Thymus (tissue), 14 donors: ENCODE measurements around the gene OR4P4. TPM values are rescaled to one million over a fixed set of nuclear protein-coding genes. Genes with fewer than 3 reads are reported as not detected.

Experiments used
- DNase-seq, 9 donors: peaks; one replicate each; pipeline ENCODE4 v3.0.0-alpha.2; 2013; ENCODE audit warnings: low spot score in 9 of 9, low read depth in 6 of 9, missing footprints in 1 of 9
- H3K27ac ChIP-seq, 2 donors: one replicate each; pipeline ENCODE4 v1.5.1; 2013; ENCODE audit warnings: control low read depth in 1 of 2, low read depth in 1 of 2, low read length in 1 of 2, mild to moderate bottlenecking in 1 of 2, moderate library complexity in 1 of 2
- H3K27me3 ChIP-seq, 2 donors: one replicate each; pipeline ENCODE4 v1.5.1; 2013; ENCODE audit warnings: low read length in 1 of 2; ENCODE audit not compliant: control insufficient read depth in 2 of 2, insufficient read depth in 1 of 2
- H3K36me3 ChIP-seq, 2 donors: one replicate each; pipeline ENCODE4 v1.5.1; 2013; ENCODE audit warnings: low read length in 1 of 2, mild to moderate bottlenecking in 1 of 2, moderate library complexity in 1 of 2; ENCODE audit not compliant: control insufficient read depth in 2 of 2, insufficient read depth in 2 of 2
- H3K4me1 ChIP-seq, 2 donors: one replicate each; pipeline ENCODE4 v1.5.1; 2013; ENCODE audit warnings: low read length in 2 of 2; ENCODE audit not compliant: control insufficient read depth in 2 of 2, insufficient read depth in 2 of 2
- H3K4me3 ChIP-seq, 2 donors: one replicate each; pipeline ENCODE4 v1.5.1; 2013; ENCODE audit warnings: low read length in 2 of 2, control low read depth in 1 of 2, mild to moderate bottlenecking in 1 of 2
- H3K9me3 ChIP-seq, 2 donors: one replicate each; pipeline ENCODE4 v1.5.1; 2013; ENCODE audit warnings: low read length in 1 of 2, mild to moderate bottlenecking in 1 of 2; ENCODE audit not compliant: control insufficient read depth in 2 of 2, insufficient read depth in 1 of 2
- WGBS: extraction: QIAGEN DNeasy Blood & Tissue Kit; methylation state at CpG from one replicate; pipeline ENCODE4 v1.1.7; 2013; 5-methylcytosine and 5-hydroxymethylcytosine counted together
- long read RNA-seq, 10 donors: transcript quantifications; one replicate each; lab custom pipeline, GENCODE V29; 2026
- polyA plus RNA-seq: library from polyadenylated mRNA; stranded (reverse); fragments of 200-250 nt; gene quantifications from one replicate; pipeline ENCODE4 v1.2.3, GENCODE V29; 2013
- total RNA-seq: library from RNA; stranded (reverse); fragments of 120-200 nt; gene quantifications from one replicate; pipeline ENCODE4 v1.2.4, GENCODE V29; 2013
- donor health status: healthy.

Gene OR4P4
- total RNA-seq (not detected), polyA plus RNA-seq (not detected)
- long read RNA-seq, donor 1: 0 reads
- long read RNA-seq, donor 2: 0 reads
- long read RNA-seq, donor 3: 0 reads
- long read RNA-seq, donor 4: 0 reads
- long read RNA-seq, donor 5: 0 reads
- long read RNA-seq, donor 6: 0 reads
- long read RNA-seq, donor 7: 0 reads
- long read RNA-seq, donor 8: 0 reads
- long read RNA-seq, donor 9: 0 reads
- long read RNA-seq, donor 10: 0 reads

DNA sequence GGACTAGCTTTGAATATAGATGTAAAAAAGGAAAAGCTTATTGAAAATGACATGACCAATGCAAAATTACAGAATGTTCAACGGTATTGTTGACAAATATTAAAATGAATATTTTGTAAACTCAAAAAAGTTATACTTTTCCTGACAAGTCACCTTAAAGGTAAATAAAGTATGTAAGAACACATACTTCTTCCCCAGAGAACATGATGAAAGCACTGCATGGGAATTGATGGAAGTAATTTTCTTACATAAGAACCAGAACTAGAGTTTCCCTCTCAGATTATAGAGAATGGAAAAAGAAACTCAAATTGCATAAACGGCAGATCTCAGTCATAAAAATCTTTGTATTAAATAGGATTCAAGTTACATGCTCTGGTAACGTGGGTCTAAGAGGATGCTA is at the start of gene OR4P4:
OR4P4 (plus strand) TSS at position 301 of the 400 bp plus-strand sequence.
- H3K4me1 ChIP-seq: no peaks in the 10 kb centered on the region
- WGBS: 61% methylated on average over 3 of the region's 3 CpGs
- H3K9me3 ChIP-seq: no peaks in the 10 kb centered on the region
- DNase-seq: no peak
- no peak within 1 kb of the TSS for H3K27ac ChIP-seq
- H3K27me3 ChIP-seq: no peaks in the 10 kb centered on the region
- H3K4me3 ChIP-seq: no peak within 1 kb of the TSS
- no peaks in the 10 kb centered on the region for H3K36me3 ChIP-seq

DNA sequence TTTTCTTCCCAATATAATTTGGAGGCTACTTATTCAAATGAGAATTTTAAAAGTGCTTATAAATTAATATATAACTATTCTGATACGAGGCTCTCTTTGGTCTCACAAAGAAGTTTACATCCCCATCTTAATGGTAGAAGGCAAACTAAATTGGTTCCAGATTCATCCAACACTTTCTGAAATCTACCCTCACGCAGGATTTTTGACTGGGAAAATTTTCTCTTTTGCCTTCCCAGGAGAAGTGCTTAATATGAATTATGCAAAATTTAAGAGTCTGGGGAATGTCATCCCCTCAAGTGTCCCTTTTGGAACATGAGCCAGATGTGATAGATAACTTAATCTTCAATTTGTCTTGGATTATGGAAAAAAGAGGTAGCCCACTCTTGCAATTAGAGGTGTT is 27.4 kb upstream of the OR4P4 start, which contains the start of gene OR4C11:
OR4C11 (minus strand) TSS at position 101 of the 400 bp plus-strand sequence. CDS start 3,272 bp downstream, outside the sequence.
- Histone ChIP-seq H3K9me3 (no peaks in the 10 kb centered on the region), H3K36me3 (no peaks in the 10 kb centered on the region), H3K27me3 (no peaks in the 10 kb centered on the region), H3K27ac (no peak within 1 kb of the TSS), H3K4me3 (no peak within 1 kb of the TSS), H3K4me1 (no peaks in the 10 kb centered on the region)
- DNase-seq: no peak
- 52% methylated on average over 2 of the region's 2 CpGs for WGBS

DNA sequence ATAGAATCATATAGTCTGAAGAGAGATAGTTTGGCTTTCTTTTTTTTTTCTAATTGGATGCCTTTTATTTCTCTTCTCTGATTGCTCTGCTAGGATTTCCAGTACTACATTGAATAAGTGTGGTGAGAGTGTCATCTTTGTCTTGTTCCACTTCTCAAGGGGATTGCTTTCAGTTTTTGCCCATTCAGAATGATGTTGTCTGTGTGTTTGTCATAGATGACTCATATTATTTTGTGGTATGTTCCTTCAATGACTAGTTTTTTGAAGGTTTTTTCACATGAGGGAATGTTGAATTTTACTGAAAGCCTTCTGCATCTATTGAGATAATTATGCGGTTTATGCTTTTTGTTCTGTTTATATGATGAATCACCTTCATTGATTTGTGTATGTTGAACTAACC is 10.4 kb upstream of the OR4P4 start:
- peaks cover 0 to 3% of the 10 kb centered on the region in 2 donors for H3K9me3 ChIP-seq
- H3K4me3 ChIP-seq: no peak overlapping the region
- H3K36me3 ChIP-seq: no peaks in the 10 kb centered on the region
- no peaks in the 10 kb centered on the region for H3K27me3 ChIP-seq
- H3K4me1 ChIP-seq: no peaks in the 10 kb centered on the region
- no peak for DNase-seq
- WGBS: 92% methylated on average over 1 of the region's 1 CpG
- no peak overlapping the region for H3K27ac ChIP-seq

DNA sequence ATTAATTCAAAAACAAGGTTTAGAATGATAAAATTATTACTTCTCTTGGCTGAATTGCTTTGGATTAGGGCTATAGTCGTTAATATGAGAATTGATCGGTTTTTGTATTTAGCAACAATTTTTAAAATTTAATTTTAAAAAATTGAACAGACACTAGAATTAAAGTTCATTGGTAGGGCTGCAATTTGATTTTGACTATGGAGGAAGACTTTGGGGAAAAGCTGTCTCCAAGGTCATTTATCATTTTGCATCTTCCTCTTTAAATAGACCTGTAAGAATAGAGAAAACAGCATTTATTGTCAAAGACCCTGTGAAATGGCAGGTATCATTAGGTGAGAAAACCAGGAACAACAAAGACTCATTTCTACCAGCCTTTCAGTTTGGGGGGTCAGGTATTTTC is 13.1 kb downstream of the OR4P4 start, which contains the start of gene OR4S2:
OR4S2 (plus strand) TSS at position 301 of the 400 bp plus-strand sequence. CDS start 2,577 bp downstream, outside the sequence.
- H3K4me1 ChIP-seq: no peaks in the 10 kb centered on the region
- H3K36me3 ChIP-seq: no peaks in the 10 kb centered on the region
- no peaks in the 10 kb centered on the region for H3K27me3 ChIP-seq
- WGBS: 79% methylated on average over 2 of the region's 2 CpGs
- no peak for DNase-seq
- no peak within 1 kb of the TSS for H3K4me3 ChIP-seq
- no peak within 1 kb of the TSS for H3K27ac ChIP-seq
- no peaks in the 10 kb centered on the region for H3K9me3 ChIP-seq

DNA sequence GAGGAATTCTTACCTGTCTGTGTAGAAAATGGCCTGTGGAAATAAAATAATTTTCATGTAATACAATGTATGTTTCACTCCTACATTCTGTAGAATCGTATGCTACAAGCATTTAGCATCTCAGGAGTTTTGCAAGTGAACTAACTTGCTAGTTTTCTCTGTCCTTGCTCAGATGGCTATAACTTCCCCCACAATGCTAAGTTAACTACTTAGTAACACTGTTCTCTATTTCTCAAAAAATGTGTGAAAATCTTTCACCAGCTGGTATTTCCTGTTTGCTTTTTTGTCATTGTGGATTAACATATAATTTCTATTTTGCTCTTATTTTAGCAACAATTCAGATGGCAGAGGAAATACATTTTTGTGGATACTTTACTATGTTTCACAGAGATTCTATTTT is 17.6 kb downstream of the OR4P4 start:
- Histone ChIP-seq H3K27me3 (no peaks in the 10 kb centered on the region), H3K27ac (no peak overlapping the region), H3K4me1 (no peaks in the 10 kb centered on the region), H3K9me3 (no peaks in the 10 kb centered on the region), H3K4me3 (no peak overlapping the region), H3K36me3 (no peaks in the 10 kb centered on the region)
- 65% methylated on average over 1 of the region's 1 CpG for WGBS
- no peak for DNase-seq

DNA sequence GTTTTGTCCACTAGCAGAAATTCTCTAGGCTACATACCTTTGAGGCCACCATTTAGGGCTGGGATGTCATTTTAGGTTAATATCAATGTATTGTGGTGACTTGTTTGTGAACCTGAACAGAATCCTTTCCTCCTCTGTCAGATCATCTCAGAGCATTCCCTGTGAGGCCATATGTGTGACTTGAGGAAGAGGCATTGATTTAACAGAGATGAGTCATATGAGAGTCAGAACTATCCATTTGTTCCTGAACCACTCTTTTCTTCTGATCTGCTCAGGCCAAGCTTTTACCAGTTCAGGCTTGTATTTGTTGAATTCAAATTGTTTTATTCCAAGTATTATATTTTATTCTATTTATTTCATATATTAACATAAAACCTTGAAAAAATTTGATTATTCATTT is 20.2 kb downstream of the OR4P4 start:
- Histone ChIP-seq H3K27me3 (no peaks in the 10 kb centered on the region), H3K36me3 (no peaks in the 10 kb centered on the region), H3K9me3 (no peaks in the 10 kb centered on the region), H3K4me1 (no peaks in the 10 kb centered on the region), H3K4me3 (no peak overlapping the region), H3K27ac (no peak overlapping the region)
- DNase-seq: no peak

DNA sequence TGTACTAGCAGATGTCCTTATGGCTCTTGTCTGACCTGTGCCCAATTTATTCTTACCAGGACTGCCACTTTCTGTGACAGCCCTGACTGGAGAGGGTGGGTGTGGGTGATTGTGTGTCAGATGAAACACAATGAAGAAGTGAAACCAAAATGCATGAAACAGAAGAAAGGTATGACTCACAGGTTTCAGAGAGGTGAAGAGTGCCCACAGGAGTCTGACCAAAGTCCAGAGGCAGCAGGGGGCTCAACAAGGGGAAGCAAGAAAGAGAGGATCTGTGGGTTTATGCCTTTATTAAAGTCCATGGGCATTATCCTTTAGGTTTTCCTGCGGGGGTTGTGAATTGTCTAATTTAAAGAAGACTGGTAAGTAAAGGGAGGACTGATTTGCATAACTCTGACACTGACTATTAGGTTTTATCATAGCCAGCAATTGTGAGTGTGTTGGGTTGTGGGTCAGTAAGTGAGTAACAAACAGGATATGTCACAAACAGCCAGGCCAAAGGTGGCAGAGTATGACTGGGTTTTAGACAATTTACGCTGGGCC is 23.2 kb downstream of the OR4P4 start:
- Histone ChIP-seq H3K9me3 (no peaks in the 10 kb centered on the region), H3K4me3 (no peak overlapping the region), H3K36me3 (no peaks in the 10 kb centered on the region), H3K27ac (no peak overlapping the region), H3K4me1 (no peaks in the 10 kb centered on the region), H3K27me3 (no peaks in the 10 kb centered on the region)
- WGBS: 89% methylated on average over 2 of the region's 2 CpGs
- DNase-seq: no peak

DNA sequence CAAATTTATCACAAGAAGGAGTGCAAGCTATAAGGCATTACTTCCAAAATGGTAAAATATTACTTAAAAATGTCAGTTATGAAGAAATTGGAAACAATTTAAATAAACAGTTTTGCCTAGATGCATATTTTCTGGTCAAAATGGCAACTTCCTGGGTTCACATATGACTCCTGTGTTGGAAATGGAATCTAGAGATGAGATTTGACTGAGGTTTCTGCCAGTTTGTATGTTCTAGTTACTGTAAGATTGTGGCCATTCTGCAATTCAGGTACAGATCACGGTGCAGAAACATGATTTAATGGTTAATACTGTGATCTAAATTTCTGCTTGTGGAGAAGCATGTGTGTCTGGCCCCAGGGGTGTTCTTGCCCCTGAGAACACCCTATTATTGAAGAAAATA is 23.7 kb downstream of the OR4P4 start:
- Histone ChIP-seq H3K27me3 (no peaks in the 10 kb centered on the region), H3K4me3 (no peak overlapping the region), H3K36me3 (no peaks in the 10 kb centered on the region), H3K27ac (no peak overlapping the region), H3K9me3 (no peaks in the 10 kb centered on the region), H3K4me1 (no peaks in the 10 kb centered on the region)
- WGBS: 66% methylated on average over 1 of the region's 1 CpG
- DNase-seq: no peak

DNA sequence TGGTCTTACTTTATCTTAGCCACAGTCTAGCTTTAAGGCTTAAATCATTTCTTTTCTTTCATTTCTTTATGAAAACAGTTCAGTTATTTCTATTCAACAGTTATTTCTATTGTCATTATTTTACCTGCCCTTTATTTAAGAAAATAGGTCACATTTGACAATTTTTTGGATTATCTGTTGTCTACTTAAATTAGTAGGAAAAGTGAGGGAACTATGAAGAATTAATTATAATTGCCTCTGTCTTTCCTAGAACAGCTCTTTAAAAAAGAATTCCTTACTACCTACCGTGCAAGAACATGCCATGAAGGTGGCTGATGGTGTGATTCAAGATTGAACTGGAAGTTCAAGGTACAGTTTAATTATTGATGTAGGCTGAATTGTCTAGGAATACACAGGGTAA is 27.0 kb downstream of the OR4P4 start, which contains the start of gene OR4C6:
OR4C6 (plus strand) TSS at position 301 of the 400 bp plus-strand sequence. CDS start 2,966 bp downstream, outside the sequence.
- WGBS: 90% methylated on average over 1 of the region's 1 CpG
- Histone ChIP-seq H3K36me3 (no peaks in the 10 kb centered on the region), H3K4me1 (no peaks in the 10 kb centered on the region), H3K4me3 (no peak within 1 kb of the TSS), H3K27ac (no peak within 1 kb of the TSS), H3K27me3 (no peaks in the 10 kb centered on the region), H3K9me3 (peaks cover 0 to 6% of the 10 kb centered on the region in 2 donors)
- DNase-seq: no peak
